T-helper 2 cell (primary cell): ENCODE measurements around the gene SEMA7A.
"Not testable (repeated sequence)": the region's sequence is repeated elsewhere in the genome, so short reads cannot be mapped to it uniquely, and the experiment has no call there.

ENCODE experiments used
- DNase-seq, 5 experiments: peaks; one replicate each; pipeline versions ENCODE4 v3.0.0 to v3.0.0-alpha.2; 2012 to 2022
- total RNA-seq, 2 donors: gene quantifications; one replicate each; lab custom pipeline; 2026; lab: John Stamatoyannopoulos, UW

SEMA7A gene
- 2.0 to 5.9 reads per million in 2 donors for total RNA-seq

GRCh38 chr15:74433592-74434262 is at the start of gene SEMA7A:
Gene SEMA7A (minus strand): TSS chr15:74433958. CDS start chr15:74433918, 40 bp downstream.
- DNase-seq: peak; percentile 32 to 86 (median 58)

- peak in 1 of 5 experiments; percentile 26 for DNase-seq
Observed at GRCh38 chr15:74482661-74483060, 48.9 kb upstream of the SEMA7A start.

GRCh38 chr15:74480364-74480763 is 46.6 kb upstream of the SEMA7A start:
- DNase-seq: not testable (repeated sequence)

- DNase-seq: not testable (repeated sequence)
Observed at GRCh38 chr15:74471621-74472020, 37.9 kb upstream of the SEMA7A start.

- DNase-seq: no peak
Observed at GRCh38 chr15:74470631-74471395, 37.1 kb upstream of the SEMA7A start.

GRCh38 chr15:74468341-74469032 is 34.7 kb upstream of the SEMA7A start:
- DNase-seq: no peak

- no peak for DNase-seq
Observed at GRCh38 chr15:74466570-74466969, 32.8 kb upstream of the SEMA7A start.

- DNase-seq: no peak
Observed at GRCh38 chr15:74464897-74465296, 31.1 kb upstream of the SEMA7A start.

GRCh38 chr15:74464216-74464615 is 30.5 kb upstream of the SEMA7A start:
- peak in 1 of 5 experiments; percentile 8 for DNase-seq

- no peak for DNase-seq
Observed at GRCh38 chr15:74463634-74464033, 29.9 kb upstream of the SEMA7A start.

GRCh38 chr15:74461847-74462511 is 28.2 kb upstream of the SEMA7A start:
- no peak for DNase-seq

GRCh38 chr15:74460871-74461846 is 27.4 kb upstream of the SEMA7A start, which contains the start of gene UBL7:
Gene UBL7 (minus strand): TSS chr15:74461160. CDS start chr15:74458867, 2,293 bp downstream.
- DNase-seq: peak; percentile 86 to 98 (median 94)

- peak in 2 of 5 experiments; percentile 1 to 18 for DNase-seq
Observed at GRCh38 chr15:74460298-74460697, 26.5 kb upstream of the SEMA7A start.

GRCh38 chr15:74459798-74460197 is 26.0 kb upstream of the SEMA7A start:
- not testable (repeated sequence) for DNase-seq

GRCh38 chr15:74458473-74458872 is 24.7 kb upstream of the SEMA7A start:
- DNase-seq: no peak

GRCh38 chr15:74457036-74457435 is 23.3 kb upstream of the SEMA7A start:
- not testable (repeated sequence) for DNase-seq

GRCh38 chr15:74454764-74455500 is 21.2 kb upstream of the SEMA7A start:
- DNase-seq: no peak

- peak in 1 of 5 experiments; percentile 57 for DNase-seq
Observed at GRCh38 chr15:74453925-74454763, 20.4 kb upstream of the SEMA7A start.
